K562 (cell line): ENCODE results near the gene ADAP1. TPM values are rescaled to one million over a fixed set of nuclear protein-coding genes. Genes with fewer than 3 reads are reported as not detected.

Experiments used
- BMI1 ChIP-seq: fragments of 150-350 bp; IDR thresholded peaks from 2 replicates; pipeline ENCODE4 v1.6.1; 2014; ENCODE audit warnings: low read length
- CHD2 ChIP-seq: IDR thresholded peaks from 2 replicates; pipeline ENCODE4 v1.6.1; 2011; ENCODE audit warnings: low read depth, low read length
- COPS2 ChIP-seq: fragments of 450-650 bp; conservative IDR thresholded peaks from 2 replicates; pipeline ENCODE4 v1.6.1; 2016; ENCODE audit warnings: mild to moderate bottlenecking, moderate library complexity
- LARP7 ChIP-seq: fragments of 450-650 bp; IDR thresholded peaks from 2 replicates; pipeline ENCODE4 v1.6.1; 2016
- MEF2D ChIP-seq: conservative IDR thresholded peaks from 2 replicates; pipeline ENCODE4 v1.6.1; 2016; ENCODE audit warnings: low read depth, missing genetic modification characterization, missing compliant biosample characterization
- NR4A1 ChIP-seq, 2 experiments: fragments of 250-450 bp in 1 of 2; fragments of 450-650 bp in 1 of 2; sonication (Bioruptor Pico) in 1 of 2; IDR thresholded peaks; 2 replicates each; pipeline versions ENCODE4 v1.4.0 to v1.6.1; 2016 to 2020; ENCODE audit warnings: mild to moderate bottlenecking in 2 of 2, missing compliant biosample characterization in 1 of 2, missing genetic modification characterization in 1 of 2, moderate library complexity in 1 of 2
- RFX7 ChIP-seq: fragments of 250-450 bp; sonication (Bioruptor Pico); IDR thresholded peaks from 2 replicates; pipeline ENCODE4 v1.5.1; 2021; ENCODE audit warnings: mild to moderate bottlenecking
- SREBF1 ChIP-seq: fragments of 150-350 bp; IDR thresholded peaks from 2 replicates; pipeline ENCODE4 v1.6.1; 2014; ENCODE audit warnings: antibody characterized with exemption, low read depth, low read length, borderline replicate concordance
- STAG1 ChIP-seq: sonication (generic); formaldehyde crosslinking; IDR thresholded peaks from 2 replicates; pipeline ENCODE4 v1.5.0; 2020; ENCODE audit warnings: missing genetic modification reagents, borderline replicate concordance
- polyA plus RNA-seq, 8 experiments: library from polyadenylated mRNA; depleted of rRNA in 4 of 8; stranded (reverse) in 5 of 8; unstranded in 3 of 8; fragments of >200 nt; fragmentation: Nextera tagmentation in 2 of 8; fragmentation: Illumina TruSeq in 1 of 8; extraction: Ambion mirVana in 2 of 8; extraction: Trizol in 1 of 8; gene quantifications; 2 replicates each; pipeline versions ENCODE4 v1.2.1 to v1.2.3, GENCODE V29; 2011 to 2014; ENCODE audit warnings: inconsistent platforms in 1 of 8, missing spikeins in 1 of 8
- total RNA-seq, 7 experiments: library from RNA; depleted of rRNA in 6 of 7; stranded (reverse); fragments of >200 nt in 6 of 7; fragmentation: Illumina TruSeq in 2 of 7; extraction: Trizol in 2 of 7; gene quantifications; 2 replicates each; pipeline versions ENCODE4 v1.2.1 to v1.2.3, GENCODE V29; 2011 to 2021; ENCODE audit warnings: low replicate concordance in 1 of 7
- TF ChIP-seq, protein P1 (sequence below): sonication (generic); formaldehyde crosslinking; IDR thresholded peaks from 2 replicates; pipeline ENCODE4 v1.8.0; 2023; ENCODE audit warnings: missing genetic modification reagents, mild to moderate bottlenecking, borderline replicate concordance
- TF ChIP-seq, protein P2 (sequence below): fragments of 450-650 bp; IDR thresholded peaks from 2 replicates; pipeline ENCODE4 v1.6.1; 2016; ENCODE audit warnings: mild to moderate bottlenecking
- TF ChIP-seq, protein P3 (sequence below), 2 experiments: fragments of 250-450 bp in 1 of 2; fragments of 450-650 bp in 1 of 2; sonication (Bioruptor Pico) in 1 of 2; IDR thresholded peaks; 2 replicates each; pipeline versions ENCODE4 v1.6.1 to v1.8.0; 2016 to 2021; ENCODE audit warnings: mild to moderate bottlenecking in 2 of 2, moderate library complexity in 2 of 2, missing compliant biosample characterization in 1 of 2, missing genetic modification characterization in 1 of 2
- TF ChIP-seq, protein P4 (sequence below): fragments of 450-650 bp; formaldehyde crosslinking; IDR thresholded peaks from 2 replicates; pipeline ENCODE4 v1.4.0; 2020; ENCODE audit warnings: mild to moderate bottlenecking, moderate library complexity

Gene ADAP1
- total and polyA plus RNA-seq, 9 of the 15 experiments (the other 6 are each of a cell fraction or from before 2014, with no cell fraction given): 0.27 to 1.4 (median 0.52) TPM; not detected in 3

DNA sequence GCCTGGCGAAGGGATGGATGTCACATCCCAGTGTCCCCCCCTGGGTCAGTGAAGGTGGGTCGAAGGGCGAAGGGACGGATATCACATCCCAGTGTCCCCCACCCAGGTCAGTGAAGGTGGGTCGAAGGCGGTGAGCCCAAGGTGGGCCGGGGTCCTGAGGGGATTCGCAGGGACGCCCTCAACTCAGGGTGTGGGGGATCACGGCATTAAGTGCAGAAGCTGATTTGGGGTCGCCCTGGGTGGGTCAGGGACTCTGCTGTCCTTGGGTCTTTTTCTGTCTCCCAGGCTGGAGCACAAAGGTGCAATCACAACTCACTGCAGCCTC lies 21.9 kb downstream of the ADAP1 start (continued):
- TF ChIP-seq, protein P1, sequence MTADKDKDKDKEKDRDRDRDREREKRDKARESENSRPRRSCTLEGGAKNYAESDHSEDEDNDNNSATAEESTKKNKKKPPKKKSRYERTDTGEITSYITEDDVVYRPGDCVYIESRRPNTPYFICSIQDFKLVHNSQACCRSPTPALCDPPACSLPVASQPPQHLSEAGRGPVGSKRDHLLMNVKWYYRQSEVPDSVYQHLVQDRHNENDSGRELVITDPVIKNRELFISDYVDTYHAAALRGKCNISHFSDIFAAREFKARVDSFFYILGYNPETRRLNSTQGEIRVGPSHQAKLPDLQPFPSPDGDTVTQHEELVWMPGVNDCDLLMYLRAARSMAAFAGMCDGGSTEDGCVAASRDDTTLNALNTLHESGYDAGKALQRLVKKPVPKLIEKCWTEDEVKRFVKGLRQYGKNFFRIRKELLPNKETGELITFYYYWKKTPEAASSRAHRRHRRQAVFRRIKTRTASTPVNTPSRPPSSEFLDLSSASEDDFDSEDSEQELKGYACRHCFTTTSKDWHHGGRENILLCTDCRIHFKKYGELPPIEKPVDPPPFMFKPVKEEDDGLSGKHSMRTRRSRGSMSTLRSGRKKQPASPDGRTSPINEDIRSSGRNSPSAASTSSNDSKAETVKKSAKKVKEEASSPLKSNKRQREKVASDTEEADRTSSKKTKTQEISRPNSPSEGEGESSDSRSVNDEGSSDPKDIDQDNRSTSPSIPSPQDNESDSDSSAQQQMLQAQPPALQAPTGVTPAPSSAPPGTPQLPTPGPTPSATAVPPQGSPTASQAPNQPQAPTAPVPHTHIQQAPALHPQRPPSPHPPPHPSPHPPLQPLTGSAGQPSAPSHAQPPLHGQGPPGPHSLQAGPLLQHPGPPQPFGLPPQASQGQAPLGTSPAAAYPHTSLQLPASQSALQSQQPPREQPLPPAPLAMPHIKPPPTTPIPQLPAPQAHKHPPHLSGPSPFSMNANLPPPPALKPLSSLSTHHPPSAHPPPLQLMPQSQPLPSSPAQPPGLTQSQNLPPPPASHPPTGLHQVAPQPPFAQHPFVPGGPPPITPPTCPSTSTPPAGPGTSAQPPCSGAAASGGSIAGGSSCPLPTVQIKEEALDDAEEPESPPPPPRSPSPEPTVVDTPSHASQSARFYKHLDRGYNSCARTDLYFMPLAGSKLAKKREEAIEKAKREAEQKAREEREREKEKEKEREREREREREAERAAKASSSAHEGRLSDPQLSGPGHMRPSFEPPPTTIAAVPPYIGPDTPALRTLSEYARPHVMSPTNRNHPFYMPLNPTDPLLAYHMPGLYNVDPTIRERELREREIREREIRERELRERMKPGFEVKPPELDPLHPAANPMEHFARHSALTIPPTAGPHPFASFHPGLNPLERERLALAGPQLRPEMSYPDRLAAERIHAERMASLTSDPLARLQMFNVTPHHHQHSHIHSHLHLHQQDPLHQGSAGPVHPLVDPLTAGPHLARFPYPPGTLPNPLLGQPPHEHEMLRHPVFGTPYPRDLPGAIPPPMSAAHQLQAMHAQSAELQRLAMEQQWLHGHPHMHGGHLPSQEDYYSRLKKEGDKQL: no peak
- TF ChIP-seq BMI1: no peak
- TF ChIP-seq, protein P2, sequence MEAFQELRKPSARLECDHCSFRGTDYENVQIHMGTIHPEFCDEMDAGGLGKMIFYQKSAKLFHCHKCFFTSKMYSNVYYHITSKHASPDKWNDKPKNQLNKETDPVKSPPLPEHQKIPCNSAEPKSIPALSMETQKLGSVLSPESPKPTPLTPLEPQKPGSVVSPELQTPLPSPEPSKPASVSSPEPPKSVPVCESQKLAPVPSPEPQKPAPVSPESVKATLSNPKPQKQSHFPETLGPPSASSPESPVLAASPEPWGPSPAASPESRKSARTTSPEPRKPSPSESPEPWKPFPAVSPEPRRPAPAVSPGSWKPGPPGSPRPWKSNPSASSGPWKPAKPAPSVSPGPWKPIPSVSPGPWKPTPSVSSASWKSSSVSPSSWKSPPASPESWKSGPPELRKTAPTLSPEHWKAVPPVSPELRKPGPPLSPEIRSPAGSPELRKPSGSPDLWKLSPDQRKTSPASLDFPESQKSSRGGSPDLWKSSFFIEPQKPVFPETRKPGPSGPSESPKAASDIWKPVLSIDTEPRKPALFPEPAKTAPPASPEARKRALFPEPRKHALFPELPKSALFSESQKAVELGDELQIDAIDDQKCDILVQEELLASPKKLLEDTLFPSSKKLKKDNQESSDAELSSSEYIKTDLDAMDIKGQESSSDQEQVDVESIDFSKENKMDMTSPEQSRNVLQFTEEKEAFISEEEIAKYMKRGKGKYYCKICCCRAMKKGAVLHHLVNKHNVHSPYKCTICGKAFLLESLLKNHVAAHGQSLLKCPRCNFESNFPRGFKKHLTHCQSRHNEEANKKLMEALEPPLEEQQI: no peak
- TF ChIP-seq, protein P3, sequence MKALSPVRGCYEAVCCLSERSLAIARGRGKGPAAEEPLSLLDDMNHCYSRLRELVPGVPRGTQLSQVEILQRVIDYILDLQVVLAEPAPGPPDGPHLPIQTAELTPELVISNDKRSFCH (CRISPR knock-in tag; IDR thresholded peaks at IDR 0.05): no peak
- TF ChIP-seq, protein P3 (tag; IDR thresholded peaks at IDR 0.05): no peak
- no peak for TF ChIP-seq COPS2
- TF ChIP-seq CHD2: no peak
- TF ChIP-seq NR4A1 (CRISPR knock-in tag; IDR thresholded peaks at IDR 0.05): no peak
- no peak for TF ChIP-seq NR4A1 (tag; IDR thresholded peaks at IDR 0.05)
- TF ChIP-seq SREBF1: no peak
- no peak for TF ChIP-seq RFX7 (CRISPR knock-in tag)
- TF ChIP-seq, protein P4, sequence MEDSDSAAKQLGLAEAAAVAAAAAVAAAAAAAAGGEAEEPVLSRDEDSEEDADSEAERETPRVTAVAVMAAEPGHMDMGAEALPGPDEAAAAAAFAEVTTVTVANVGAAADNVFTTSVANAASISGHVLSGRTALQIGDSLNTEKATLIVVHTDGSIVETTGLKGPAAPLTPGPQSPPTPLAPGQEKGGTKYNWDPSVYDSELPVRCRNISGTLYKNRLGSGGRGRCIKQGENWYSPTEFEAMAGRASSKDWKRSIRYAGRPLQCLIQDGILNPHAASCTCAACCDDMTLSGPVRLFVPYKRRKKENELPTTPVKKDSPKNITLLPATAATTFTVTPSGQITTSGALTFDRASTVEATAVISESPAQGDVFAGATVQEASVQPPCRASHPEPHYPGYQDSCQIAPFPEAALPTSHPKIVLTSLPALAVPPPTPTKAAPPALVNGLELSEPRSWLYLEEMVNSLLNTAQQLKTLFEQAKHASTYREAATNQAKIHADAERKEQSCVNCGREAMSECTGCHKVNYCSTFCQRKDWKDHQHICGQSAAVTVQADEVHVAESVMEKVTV (CRISPR knock-in tag): no peak
- no peak for TF ChIP-seq MEF2D (tag)
- no peak for TF ChIP-seq LARP7
- no peak for TF ChIP-seq STAG1 (CRISPR knock-in tag)
